Neural progenitor cell (in vitro differentiated cells): ENCODE measurements around the gene COL8A1. TPM values are rescaled to one million over a fixed set of nuclear protein-coding genes. Genes with fewer than 3 reads are reported as not detected.

Experiments
- DNase-seq: peaks from one replicate; pipeline ENCODE4 v3.0.0-alpha.2; 2016; ENCODE audit warnings: low spot score
- H2AFZ ChIP-seq: fragments of 200-600 bp; sonication (generic); replicated peaks from 2 replicates; pipeline ENCODE4 v1.6.1; 2016; ENCODE audit warnings: antibody characterized with exemption
- H3F3A ChIP-seq: fragments of 200-600 bp; sonication (generic); 2 replicates; pipeline ENCODE4 v1.6.1; 2016; ENCODE audit warnings: antibody characterized with exemption, low read depth
- H3K27ac ChIP-seq: fragments of 200-600 bp; sonication (generic); 2 replicates; pipeline ENCODE4 v1.5.1; 2016; ENCODE audit warnings: mild to moderate bottlenecking
- H3K27me3 ChIP-seq: fragments of 200-600 bp; sonication (generic); 2 replicates; pipeline ENCODE4 v1.6.1; 2016; ENCODE audit warnings: mild to moderate bottlenecking, moderate library complexity
- H3K36me3 ChIP-seq: fragments of 200-600 bp; sonication (generic); 2 replicates; pipeline ENCODE4 v1.5.1; 2016
- H3K4me1 ChIP-seq: fragments of 200-600 bp; sonication (generic); 2 replicates; pipeline ENCODE4 v1.6.1; 2016; ENCODE audit warnings: mixed run types
- H3K4me2 ChIP-seq: fragments of 200-600 bp; sonication (generic); 2 replicates; pipeline ENCODE4 v1.6.1; 2016
- H3K4me3 ChIP-seq: fragments of 200-600 bp; sonication (generic); 2 replicates; pipeline ENCODE4 v1.5.1; 2016
- H3K79me2 ChIP-seq: fragments of 200-600 bp; sonication (generic); 2 replicates; pipeline ENCODE4 v1.6.1; 2016; ENCODE audit warnings: low read depth
- H3K9ac ChIP-seq: fragments of 200-600 bp; sonication (generic); 2 replicates; pipeline ENCODE4 v1.6.1; 2016
- H3K9me3 ChIP-seq: fragments of 200-600 bp; sonication (generic); 2 replicates; pipeline ENCODE4 v1.5.1; 2016; ENCODE audit warnings: low read depth
- H4K20me1 ChIP-seq: fragments of 200-600 bp; sonication (generic); 2 replicates; pipeline ENCODE4 v1.6.1; 2016; ENCODE audit warnings: low read depth
- H3K27ac Mint-ChIP-seq: 3 replicates; pipeline ENCODE4 v1.8.0; 2021; ENCODE audit warnings: mixed read lengths
- H3K27me3 Mint-ChIP-seq: 2 replicates; pipeline ENCODE4 v1.8.0; 2022; ENCODE audit warnings: low read depth, mild to moderate bottlenecking, inconsistent platforms, moderate library complexity, mixed read lengths; ENCODE audit not compliant: insufficient read depth
- H3K36me3 Mint-ChIP-seq: 3 replicates; pipeline ENCODE4 v1.8.0; 2021; ENCODE audit warnings: mixed read lengths
- H3K4me1 Mint-ChIP-seq: 3 replicates; pipeline ENCODE4 v1.8.0; 2021; ENCODE audit warnings: mixed read lengths
- H3K4me3 Mint-ChIP-seq: 3 replicates; pipeline ENCODE4 v1.8.0; 2021; ENCODE audit warnings: mild to moderate bottlenecking, moderate library complexity, mixed read lengths
- H3K9me3 Mint-ChIP-seq: 3 replicates; pipeline ENCODE4 v1.8.0; 2020; ENCODE audit warnings: mixed read lengths
- EZH2 ChIP-seq: fragments of 200-600 bp; sonication (generic); IDR thresholded peaks from 2 replicates; pipeline ENCODE4 v1.6.1; 2017; ENCODE audit warnings: antibody characterized with exemption, mild to moderate bottlenecking, moderate library complexity
- EZH2phosphoT487 ChIP-seq: fragments of 200-600 bp; sonication (generic); IDR thresholded peaks from 2 replicates; pipeline ENCODE4 v1.6.1; 2017; ENCODE audit warnings: antibody characterized with exemption
- total RNA-seq: library from RNA; depleted of rRNA; stranded (reverse); fragments of >200 nt; gene quantifications from 2 replicates; pipeline ENCODE4 v1.2.3, GENCODE V29; 2015; ENCODE audit warnings: low replicate concordance
- TF ChIP-seq, protein P1 (sequence below): fragments of 200-600 bp; sonication (generic); IDR thresholded peaks from 2 replicates; pipeline ENCODE4 v1.5.1; 2017; ENCODE audit warnings: antibody characterized with exemption, mild to moderate bottlenecking

Gene COL8A1
- total RNA-seq, 1 donor from 2014 or later: not detected

GRCh38 chr3:99765042-99765942, 126.9 kb downstream of the COL8A1 start:
- Mint-ChIP-seq H3K27ac (no peak overlapping the region), H3K27me3 (no peaks in the 10 kb centered on the region), H3K4me3 (no peak overlapping the region), H3K36me3 (no peaks in the 10 kb centered on the region), H3K4me1 (peaks cover 15% of the 10 kb centered on the region), H3K9me3 (no peaks in the 10 kb centered on the region)
- no peak overlapping the region for H3K4me2 ChIP-seq
- no peak overlapping the region for H3K4me3 ChIP-seq
- no peak for DNase-seq
- H3K27me3 ChIP-seq: no peaks in the 10 kb centered on the region
- no peaks in the 10 kb centered on the region for H3K79me2 ChIP-seq
- no peaks in the 10 kb centered on the region for H3F3A ChIP-seq
- H2AFZ ChIP-seq: no peak overlapping the region
- no peaks in the 10 kb centered on the region for H3K9me3 ChIP-seq
- no peak for TF ChIP-seq EZH2
- TF ChIP-seq, protein P1, sequence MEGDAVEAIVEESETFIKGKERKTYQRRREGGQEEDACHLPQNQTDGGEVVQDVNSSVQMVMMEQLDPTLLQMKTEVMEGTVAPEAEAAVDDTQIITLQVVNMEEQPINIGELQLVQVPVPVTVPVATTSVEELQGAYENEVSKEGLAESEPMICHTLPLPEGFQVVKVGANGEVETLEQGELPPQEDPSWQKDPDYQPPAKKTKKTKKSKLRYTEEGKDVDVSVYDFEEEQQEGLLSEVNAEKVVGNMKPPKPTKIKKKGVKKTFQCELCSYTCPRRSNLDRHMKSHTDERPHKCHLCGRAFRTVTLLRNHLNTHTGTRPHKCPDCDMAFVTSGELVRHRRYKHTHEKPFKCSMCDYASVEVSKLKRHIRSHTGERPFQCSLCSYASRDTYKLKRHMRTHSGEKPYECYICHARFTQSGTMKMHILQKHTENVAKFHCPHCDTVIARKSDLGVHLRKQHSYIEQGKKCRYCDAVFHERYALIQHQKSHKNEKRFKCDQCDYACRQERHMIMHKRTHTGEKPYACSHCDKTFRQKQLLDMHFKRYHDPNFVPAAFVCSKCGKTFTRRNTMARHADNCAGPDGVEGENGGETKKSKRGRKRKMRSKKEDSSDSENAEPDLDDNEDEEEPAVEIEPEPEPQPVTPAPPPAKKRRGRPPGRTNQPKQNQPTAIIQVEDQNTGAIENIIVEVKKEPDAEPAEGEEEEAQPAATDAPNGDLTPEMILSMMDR: no peak
- no peak for TF ChIP-seq EZH2phosphoT487
- no peak overlapping the region for H3K27ac ChIP-seq
- H4K20me1 ChIP-seq: no peaks in the 10 kb centered on the region
- no peaks in the 10 kb centered on the region for H3K36me3 ChIP-seq
- H3K9ac ChIP-seq: no peak overlapping the region
- no peaks in the 10 kb centered on the region for H3K4me1 ChIP-seq

DNA sequence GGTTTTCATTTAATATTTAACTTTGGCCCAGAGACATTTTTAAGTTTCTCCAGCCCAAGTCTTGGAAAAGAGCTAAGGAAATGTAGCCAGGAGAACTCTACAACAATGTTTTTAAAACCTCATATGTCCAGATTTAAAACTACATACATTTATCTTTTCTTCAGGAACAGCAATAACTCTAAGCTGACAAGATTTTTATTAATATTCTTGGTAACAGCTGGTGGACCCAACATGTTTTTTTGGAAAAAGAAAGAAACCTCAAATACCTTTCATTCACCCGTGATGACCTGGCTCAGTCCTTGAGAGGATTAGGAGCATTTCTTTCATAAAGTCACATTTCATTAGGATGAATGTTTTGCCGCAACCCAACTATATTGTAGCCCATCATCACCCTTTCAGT, 128.9 kb downstream of the COL8A1 start:
- Histone ChIP-seq H3K9ac (no peak overlapping the region), H3F3A (no peaks in the 10 kb centered on the region), H3K4me1 (no peaks in the 10 kb centered on the region), H3K79me2 (no peaks in the 10 kb centered on the region), H3K4me3 (no peak overlapping the region), H2AFZ (no peak overlapping the region), H4K20me1 (no peaks in the 10 kb centered on the region), H3K27me3 (no peaks in the 10 kb centered on the region), H3K36me3 (no peaks in the 10 kb centered on the region), H3K9me3 (no peaks in the 10 kb centered on the region), H3K27ac (no peak overlapping the region), H3K4me2 (no peak overlapping the region)
- H3K27me3 Mint-ChIP-seq: no peaks in the 10 kb centered on the region
- H3K9me3 Mint-ChIP-seq: no peaks in the 10 kb centered on the region
- H3K4me3 Mint-ChIP-seq: no peak overlapping the region
- no peak for DNase-seq
- H3K36me3 Mint-ChIP-seq: no peaks in the 10 kb centered on the region
- TF ChIP-seq, protein P1: no peak
- TF ChIP-seq EZH2phosphoT487: no peak
- TF ChIP-seq EZH2: no peak
- no peak overlapping the region for H3K27ac Mint-ChIP-seq
- H3K4me1 Mint-ChIP-seq: peaks cover 6% of the 10 kb centered on the region

- no peak overlapping the region for H3K4me2 ChIP-seq
- TF ChIP-seq EZH2phosphoT487 (no peak), EZH2 (no peak)
- TF ChIP-seq, protein P1: no peak
- DNase-seq: no peak
- H3K4me3 ChIP-seq: no peak overlapping the region
- H3K79me2 ChIP-seq: no peaks in the 10 kb centered on the region
- Mint-ChIP-seq H3K9me3 (no peaks in the 10 kb centered on the region), H3K4me3 (no peak overlapping the region), H3K27ac (no peak overlapping the region), H3K36me3 (no peaks in the 10 kb centered on the region), H3K27me3 (no peaks in the 10 kb centered on the region), H3K4me1 (no peaks in the 10 kb centered on the region)
- no peaks in the 10 kb centered on the region for H3K27me3 ChIP-seq
- H3K4me1 ChIP-seq: no peaks in the 10 kb centered on the region
- H3K27ac ChIP-seq: no peak overlapping the region
- no peaks in the 10 kb centered on the region for H3K36me3 ChIP-seq
- no peaks in the 10 kb centered on the region for H4K20me1 ChIP-seq
- H2AFZ ChIP-seq: no peak overlapping the region
- H3K9ac ChIP-seq: no peak overlapping the region
- H3F3A ChIP-seq: no peaks in the 10 kb centered on the region
- H3K9me3 ChIP-seq: no peaks in the 10 kb centered on the region
Observed at GRCh38 chr3:99768126-99768525, 129.7 kb downstream of the COL8A1 start.
